ENCODE measurements around the gene RNF169.

DNA sequence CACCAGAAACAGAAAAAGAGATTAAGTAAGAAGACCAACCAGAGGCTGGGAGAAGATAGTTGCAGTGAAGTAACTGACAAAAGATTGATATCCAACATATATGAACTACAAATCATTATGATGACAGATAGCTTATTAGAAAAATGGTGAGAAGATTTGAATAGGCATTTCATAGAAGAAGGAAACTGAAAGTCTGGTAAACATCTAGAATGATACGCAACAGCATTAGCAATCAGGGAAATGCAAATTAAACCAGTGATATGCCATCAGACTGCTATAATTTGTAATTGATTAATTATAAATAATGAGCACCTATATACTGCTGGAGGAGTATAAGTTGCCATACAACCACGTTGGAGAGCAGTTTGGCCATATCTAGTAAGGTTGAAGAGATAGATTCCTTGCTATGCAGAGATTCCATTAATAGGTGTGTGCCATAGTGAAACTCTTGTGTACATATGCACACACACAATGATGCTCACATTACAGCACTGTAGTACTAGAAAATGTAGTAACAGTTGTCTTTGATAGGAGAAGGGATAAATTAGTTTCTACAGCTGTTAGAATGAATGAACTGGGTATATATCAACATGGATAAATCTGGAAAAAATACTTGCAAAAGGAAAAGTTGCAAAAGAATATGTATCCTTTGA is 20.5 kb downstream of the RNF169 start:
- TF ChIP-seq EZH2 (IDR thresholded peaks at IDR 0.05; ENCODE audit: low read length, missing control alignments) (no peak), CTCF (conservative IDR thresholded peaks at IDR 0.05 in 1 of 2, IDR thresholded peaks at IDR 0.05 in 1 of 2; ENCODE audit: low read depth in 1 of 2, low read length in 2 of 2) (no peak)
